Suppressor macrophage treated with lipopolysaccharide for 1 hour (primary cell): ENCODE data around the gene CCDC80.
"Not testable (repeated sequence)": the region's sequence is repeated elsewhere in the genome, so short reads cannot be mapped to it uniquely, and the experiment has no call there.

Experiments
- DNase-seq, 3 donors: peaks; one replicate each; pipeline ENCODE4 v3.0.0-alpha.2; 2020 to 2022

CCDC80 gene

GRCh38 chr3:112665009-112665408, 24.1 kb upstream of the CCDC80 start:
- DNase-seq: not testable (repeated sequence)

- peak in 2 of 3 donors; percentile 46 to 47 for DNase-seq
Observed at GRCh38 chr3:112656043-112656442, 15.1 kb upstream of the CCDC80 start.

GRCh38 chr3:112654979-112655378, 14.0 kb upstream of the CCDC80 start:
- DNase-seq: no peak

GRCh38 chr3:112654492-112654891, 13.5 kb upstream of the CCDC80 start:
- no peak for DNase-seq

- DNase-seq: no peak
Observed at GRCh38 chr3:112653881-112654300, 12.9 kb upstream of the CCDC80 start.

GRCh38 chr3:112653209-112653871, 12.4 kb upstream of the CCDC80 start:
- no peak for DNase-seq

GRCh38 chr3:112651516-112651915, 10.6 kb upstream of the CCDC80 start:
- no peak for DNase-seq

GRCh38 chr3:112651071-112651470, 10.1 kb upstream of the CCDC80 start:
- DNase-seq: no peak

- DNase-seq: no peak
Observed at GRCh38 chr3:112650482-112650881, 9.5 kb upstream of the CCDC80 start.

GRCh38 chr3:112649478-112649735, 8.5 kb upstream of the CCDC80 start:
- no peak for DNase-seq

GRCh38 chr3:112647122-112647521, 6.2 kb upstream of the CCDC80 start:
- no peak for DNase-seq

GRCh38 chr3:112646623-112647022, 5.7 kb upstream of the CCDC80 start:
- DNase-seq: no peak

- DNase-seq: no peak
Observed at GRCh38 chr3:112644453-112644852, 3.5 kb upstream of the CCDC80 start.

GRCh38 chr3:112643621-112644240, 2.8 kb upstream of the CCDC80 start:
- DNase-seq: no peak

GRCh38 chr3:112642912-112643506, 2.1 kb upstream of the CCDC80 start:
- peak; percentile 85 to 91 (median 89) for DNase-seq

- DNase-seq: no peak
Observed at GRCh38 chr3:112640276-112640929, 540 bp downstream of the CCDC80 start.

GRCh38 chr3:112639455-112640225, 1.3 kb downstream of the CCDC80 start:
- DNase-seq: no peak

GRCh38 chr3:112638327-112639020, 2.5 kb downstream of the CCDC80 start:
- DNase-seq: no peak

GRCh38 chr3:112637700-112638099, 3.2 kb downstream of the CCDC80 start:
- no peak for DNase-seq

GRCh38 chr3:112635674-112636073, 5.3 kb downstream of the CCDC80 start:
- peak; percentile 67 to 85 (median 69) for DNase-seq

GRCh38 chr3:112634786-112635541, 6.0 kb downstream of the CCDC80 start:
- no peak for DNase-seq

GRCh38 chr3:112633757-112634156, 7.2 kb downstream of the CCDC80 start:
- no peak for DNase-seq
